HepG2 (cell line): ENCODE measurements around the gene NYAP1. TPM values are rescaled to one million over a fixed set of nuclear protein-coding genes. Genes with fewer than 3 reads are reported as not detected.

Experiments used
- ATAC-seq: fragments of 200-7000 bp; cut with Tn5 transposase; 3 replicates; pipeline ENCODE4 v1.9.1; 2020; ENCODE audit warnings: mild to moderate bottlenecking, moderate library complexity
- BruUV-seq: library from RNA; stranded (reverse); fragments of 400-500 nt; replicated peaks from 2 replicates; lab custom pipeline; 2021; lab: Mats Ljungman, UMichigan
- CTCF ChIA-PET: fragments of 300-600 bp; formaldehyde crosslinking; extraction: SDS; loops from one replicate; lab custom pipeline; 2021; ENCODE audit warnings: low total read pairs, inconsistent platforms, low intra/inter-chr PET ratio; lab: Yijun Ruan, JAX
- POLR2A ChIA-PET: fragments of 350-600 bp; sonication (Branson Sonifier 250); formaldehyde crosslinking; loops from one replicate; lab custom pipeline; 2020; ENCODE audit warnings: antibody characterized with exemption, inconsistent platforms; lab: Yijun Ruan, JAX
- DNase-seq: peaks from one replicate; pipeline ENCODE4 v3.0.0-alpha.2; 2015; ENCODE audit warnings: low spot score
- FAIRE-seq: peaks from 3 replicates; lab custom pipeline; 2011; peaks lifted over from hg19 to GRCh38; lab: Jason Lieb, UNC
- H2AFZ ChIP-seq: one replicate; pipeline ENCODE4 v1.6.1; 2011; ENCODE audit warnings: low read length, inconsistent platforms
- H3K27ac ChIP-seq: fragments of 300-600 bp; 3 replicates; pipeline ENCODE4 v1.8.0; 2011; ENCODE audit warnings: mixed run types, mild to moderate bottlenecking, mixed read lengths, low read length, inconsistent platforms; ENCODE audit not compliant: insufficient read depth; ENCODE audit errors: extremely low read length
- H3K27me3 ChIP-seq, 2 experiments: fragments of 200-600 bp in 1 of 2; 2 replicates in 1 of 2; 3 replicates in 1 of 2; pipeline versions ENCODE4 v1.6.0 to v1.8.0; 2011; ENCODE audit warnings: low read length in 2 of 2, mild to moderate bottlenecking in 2 of 2, moderate library complexity in 2 of 2, inconsistent platforms in 1 of 2; ENCODE audit not compliant: insufficient read depth in 2 of 2, control insufficient read depth in 1 of 2
- H3K36me3 ChIP-seq, 2 experiments: fragments of 200-600 bp in 1 of 2; replicated peaks in 1 of 2; 2 replicates in 1 of 2; 3 replicates in 1 of 2; pipeline versions ENCODE4 v1.5.1 to v1.8.0; 2011; ENCODE audit warnings: low read length in 2 of 2, inconsistent platforms in 1 of 2; ENCODE audit not compliant: insufficient read depth in 2 of 2, control insufficient read depth in 1 of 2
- H3K4me1 ChIP-seq: 2 replicates; pipeline ENCODE4 v1.5.1; 2012; ENCODE audit warnings: low read length, inconsistent platforms; ENCODE audit not compliant: insufficient read depth
- H3K4me2 ChIP-seq: 2 replicates; pipeline ENCODE4 v1.6.0; 2011; ENCODE audit warnings: low read depth, low read length, inconsistent platforms
- H3K4me3 ChIP-seq, 3 experiments: fragments of 200-600 bp in 1 of 3; sonication (generic), shearing (Covaris generic) in 1 of 3; replicated peaks in 1 of 3; 2 replicates each; pipeline ENCODE4 v1.5.1; 2011 to 2016; ENCODE audit warnings: low read length in 3 of 3, inconsistent platforms in 2 of 3, low read depth in 2 of 3, mild to moderate bottlenecking in 2 of 3, control low read depth in 1 of 3, mixed read lengths in 1 of 3; ENCODE audit not compliant: insufficient read depth in 1 of 3
- H3K79me2 ChIP-seq: one replicate; pipeline ENCODE4 v1.6.1; 2011; ENCODE audit warnings: low read length, inconsistent platforms; ENCODE audit not compliant: insufficient read depth
- H3K9ac ChIP-seq: 2 replicates; pipeline ENCODE4 v1.6.0; 2011; ENCODE audit warnings: mild to moderate bottlenecking, low read depth, low read length, inconsistent platforms; ENCODE audit not compliant: insufficient read depth
- H3K9me3 ChIP-seq: 2 replicates; pipeline ENCODE4 v1.5.1; 2012; ENCODE audit warnings: mild to moderate bottlenecking, low read length
- H4K20me1 ChIP-seq: 2 replicates; pipeline ENCODE4 v1.6.0; 2011; ENCODE audit warnings: inconsistent platforms, mild to moderate bottlenecking, low read length, moderate library complexity; ENCODE audit not compliant: insufficient read depth
- AHDC1 ChIP-seq: sonication (generic); formaldehyde crosslinking; IDR thresholded peaks from 2 replicates; pipeline ENCODE4 v1.5.1; 2020; ENCODE audit warnings: mild to moderate bottlenecking, missing genetic modification reagents, borderline replicate concordance
- ARNT2 ChIP-seq: sonication (generic); formaldehyde crosslinking; IDR thresholded peaks from 2 replicates; pipeline ENCODE4 v1.8.0; 2022; ENCODE audit warnings: mild to moderate bottlenecking, low read depth, missing genetic modification reagents, moderate library complexity
- BHLHE40 ChIP-seq: IDR thresholded peaks from 2 replicates; pipeline ENCODE4 v1.6.1; 2011; ENCODE audit warnings: low read length, improper control_type of control experiment
- BORCS8-MEF2B ChIP-seq: sonication (generic); formaldehyde crosslinking; IDR thresholded peaks from 2 replicates; pipeline ENCODE4 v1.8.0; 2022; ENCODE audit warnings: mild to moderate bottlenecking, missing genetic modification reagents
- CERS6 ChIP-seq: sonication (generic); formaldehyde crosslinking; IDR thresholded peaks from 2 replicates; pipeline ENCODE4 v1.5.0; 2020; ENCODE audit warnings: missing genetic modification reagents
- CREM ChIP-seq, 2 experiments: sonication (generic) in 1 of 2; formaldehyde crosslinking in 1 of 2; IDR thresholded peaks; 2 replicates each; pipeline versions ENCODE4 v1.4.0 to v1.6.1; 2016 to 2020; ENCODE audit warnings: antibody characterized with exemption in 1 of 2, mild to moderate bottlenecking in 1 of 2, missing genetic modification reagents in 1 of 2
- HOXA5 ChIP-seq: sonication (generic); formaldehyde crosslinking; IDR thresholded peaks from 2 replicates; pipeline ENCODE4 v1.4.0; 2020; ENCODE audit warnings: missing genetic modification reagents
- KAT2B ChIP-seq: fragments of 150-350 bp; IDR thresholded peaks from 2 replicates; pipeline ENCODE4 v1.6.1; 2014; ENCODE audit warnings: low read depth, low read length, borderline replicate concordance
- NCOR1 ChIP-seq: fragments of 200-600 bp; sonication (generic); IDR thresholded peaks from 2 replicates; pipeline ENCODE4 v1.7.0; 2017; ENCODE audit warnings: antibody characterized with exemption, low read length, borderline replicate concordance
- NKX3-1 ChIP-seq: sonication (generic); formaldehyde crosslinking; IDR thresholded peaks from 2 replicates; pipeline ENCODE4 v1.5.0; 2020; ENCODE audit warnings: missing genetic modification reagents
- TBX2 ChIP-seq: sonication (generic); formaldehyde crosslinking; IDR thresholded peaks from 2 replicates; pipeline ENCODE4 v1.5.0; 2020; ENCODE audit warnings: missing genetic modification reagents, mild to moderate bottlenecking, borderline replicate concordance
- ZNF383 ChIP-seq: sonication (generic); formaldehyde crosslinking; IDR thresholded peaks from 2 replicates; pipeline ENCODE4 v1.4.0; 2020; ENCODE audit warnings: missing genetic modification reagents, mild to moderate bottlenecking, borderline replicate concordance
- ZNF556 ChIP-seq: sonication (generic); formaldehyde crosslinking; IDR thresholded peaks from 2 replicates; pipeline ENCODE4 v1.4.0; 2020; ENCODE audit warnings: mild to moderate bottlenecking, missing genetic modification reagents, borderline replicate concordance
- ZNF749 ChIP-seq: sonication (generic); formaldehyde crosslinking; IDR thresholded peaks from 2 replicates; pipeline ENCODE4 v1.8.0; 2022; ENCODE audit warnings: mild to moderate bottlenecking, missing genetic modification reagents, moderate library complexity, borderline replicate concordance
- ZSCAN30 ChIP-seq: sonication (generic); formaldehyde crosslinking; IDR thresholded peaks from 2 replicates; pipeline ENCODE4 v1.5.0; 2020; ENCODE audit warnings: mild to moderate bottlenecking, missing genetic modification reagents
- WGBS: methylation state at CpG from one replicate; pipeline ENCODE4 v1.1.6; 2017; ENCODE audit warnings: low lambda C conversion rate; 5-methylcytosine and 5-hydroxymethylcytosine counted together
- in situ Hi-C: cut with HindIII; loops from 2 replicates; pipeline ENCODE4 v1.10.0; 2017; ENCODE audit warnings: low pct_unique_long_range_greater_than_20kb; ENCODE audit not compliant: extremely low pct_ligation_motif_present
- intact Hi-C: fragments of 100-400 bp; cut with micrococcal nuclease; formaldehyde crosslinking; loops from one replicate; pipeline ENCODE4 v1.10.0; 2022; ENCODE audit not compliant: unreplicated experiment
- polyA plus RNA-seq, 8 experiments: library from polyadenylated mRNA; depleted of rRNA in 3 of 8; stranded (reverse) in 7 of 8; unstranded in 1 of 8; fragments of >200 nt; fragmentation: Illumina TruSeq in 4 of 8; extraction: Trizol in 4 of 8; gene quantifications; 2 replicates each; pipeline versions ENCODE4 v1.2.1 to v1.2.3, GENCODE V29; 2011 to 2016; ENCODE audit warnings: low read depth in 4 of 8, missing spikeins in 1 of 8, mixed read lengths in 1 of 8; ENCODE audit not compliant: insufficient read depth in 1 of 8
- total RNA-seq, 5 experiments: library from RNA; depleted of rRNA; stranded (reverse); fragments of >200 nt; fragmentation: Illumina TruSeq; extraction: Trizol; gene quantifications; 2 replicates each; pipeline ENCODE4 v1.2.3, GENCODE V29; 2016; ENCODE audit warnings: low read depth in 1 of 5
- TF ChIP-seq, protein P1 (sequence below): sonication (generic); formaldehyde crosslinking; IDR thresholded peaks from 2 replicates; pipeline ENCODE4 v1.8.1; 2022; ENCODE audit warnings: low read depth, mild to moderate bottlenecking, missing genetic modification reagents

Gene NYAP1
- total and polyA plus RNA-seq, 2 of the 13 experiments (the other 11 are each of a cell fraction or from before 2014, with no cell fraction given): 0.15 to 0.46 TPM

DNA sequence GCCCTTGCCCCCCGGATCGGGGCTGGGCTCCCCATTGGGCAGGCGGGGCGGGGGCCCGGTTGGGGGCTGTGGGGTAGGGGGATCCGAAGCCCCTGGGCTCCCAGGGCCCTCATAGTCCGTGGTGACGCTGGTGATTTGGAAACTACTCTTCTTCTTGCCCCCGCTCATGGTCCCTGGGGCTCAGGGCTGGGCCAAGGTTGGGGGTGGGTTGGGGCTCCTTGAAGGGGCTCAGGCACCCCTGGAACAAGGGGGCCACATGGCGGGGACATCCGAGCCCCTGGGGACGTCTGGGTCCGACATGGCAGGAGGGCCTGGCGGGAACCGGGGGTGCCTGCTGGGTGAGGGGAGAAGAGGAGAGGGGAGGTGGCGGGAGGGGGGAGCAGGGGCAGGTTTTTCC, 5.9 kb upstream of the NYAP1 start:
- no peaks in the 10 kb centered on the region for H3K9me3 ChIP-seq
- peak overlapping the region; percentile 85 for H3K4me2 ChIP-seq
- peaks cover 3 to 8% of the 10 kb centered on the region in 2 experiments; a peak in 4 of 5 replicates for H3K36me3 ChIP-seq
- in situ Hi-C loops: no loop called here
- no peak for ATAC-seq
- FAIRE-seq: no peak
- H3K27ac ChIP-seq: no peak overlapping the region
- ChIA-PET CTCF (no interaction called here), POLR2A (interaction anchor here (0.6 to 2.2 kb wide), 5 partner anchors 49 to 137 kb away, joined by 3 to 9 read pairs (median 7); partner anchors contain the start of genes AGFG2 and ZCWPW1)
- intact Hi-C loops: no loop called here
- peaks cover 0 to 10% of the 10 kb centered on the region in 2 experiments; a peak in 2 of 5 replicates for H3K27me3 ChIP-seq
- 86% methylated on average over 14 of the region's 16 CpGs for WGBS
- peak overlapping the region in 2 of 3 experiments; percentile 72 to 96; a peak in 3 of 6 replicates for H3K4me3 ChIP-seq
- peaks cover 1% of the 10 kb centered on the region for H3K79me2 ChIP-seq
- no peak overlapping the region for H2AFZ ChIP-seq
- no peak for DNase-seq
- H4K20me1 ChIP-seq: no peaks in the 10 kb centered on the region
- BruUV-seq: no TSS peak
- H3K4me1 ChIP-seq: peaks cover 25% of the 10 kb centered on the region
- H3K9ac ChIP-seq: peak overlapping the region; percentile 75
- TF ChIP-seq NKX3-1: no peak
- TF ChIP-seq CREM (IDR thresholded peaks at IDR 0.05): no peak
- no peak for TF ChIP-seq CREM (CRISPR knock-in tag; IDR thresholded peaks at IDR 0.05)
- no peak for TF ChIP-seq TBX2 (CRISPR knock-in tag)
- TF ChIP-seq, protein P1, sequence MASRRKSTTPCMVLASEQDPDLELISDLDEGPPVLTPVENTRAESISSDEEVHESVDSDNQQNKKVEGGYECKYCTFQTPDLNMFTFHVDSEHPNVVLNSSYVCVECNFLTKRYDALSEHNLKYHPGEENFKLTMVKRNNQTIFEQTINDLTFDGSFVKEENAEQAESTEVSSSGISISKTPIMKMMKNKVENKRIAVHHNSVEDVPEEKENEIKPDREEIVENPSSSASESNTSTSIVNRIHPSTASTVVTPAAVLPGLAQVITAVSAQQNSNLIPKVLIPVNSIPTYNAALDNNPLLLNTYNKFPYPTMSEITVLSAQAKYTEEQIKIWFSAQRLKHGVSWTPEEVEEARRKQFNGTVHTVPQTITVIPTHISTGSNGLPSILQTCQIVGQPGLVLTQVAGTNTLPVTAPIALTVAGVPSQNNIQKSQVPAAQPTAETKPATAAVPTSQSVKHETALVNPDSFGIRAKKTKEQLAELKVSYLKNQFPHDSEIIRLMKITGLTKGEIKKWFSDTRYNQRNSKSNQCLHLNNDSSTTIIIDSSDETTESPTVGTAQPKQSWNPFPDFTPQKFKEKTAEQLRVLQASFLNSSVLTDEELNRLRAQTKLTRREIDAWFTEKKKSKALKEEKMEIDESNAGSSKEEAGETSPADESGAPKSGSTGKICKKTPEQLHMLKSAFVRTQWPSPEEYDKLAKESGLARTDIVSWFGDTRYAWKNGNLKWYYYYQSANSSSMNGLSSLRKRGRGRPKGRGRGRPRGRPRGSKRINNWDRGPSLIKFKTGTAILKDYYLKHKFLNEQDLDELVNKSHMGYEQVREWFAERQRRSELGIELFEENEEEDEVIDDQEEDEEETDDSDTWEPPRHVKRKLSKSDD (CRISPR knock-in tag): no peak
- no peak for TF ChIP-seq ARNT2 (CRISPR knock-in tag)
- TF ChIP-seq BHLHE40: no peak
- TF ChIP-seq ZSCAN30 (CRISPR knock-in tag): no peak
- no peak for TF ChIP-seq ZNF383 (CRISPR knock-in tag)
- no peak for TF ChIP-seq NCOR1
- no peak for TF ChIP-seq CERS6 (CRISPR knock-in tag)
- TF ChIP-seq KAT2B: no peak
- no peak for TF ChIP-seq BORCS8-MEF2B (CRISPR knock-in tag)
- no peak for TF ChIP-seq HOXA5 (CRISPR knock-in tag)
- no peak for TF ChIP-seq ZNF556 (CRISPR knock-in tag)
- TF ChIP-seq AHDC1 (CRISPR knock-in tag): no peak
- no peak for TF ChIP-seq ZNF749 (CRISPR knock-in tag)
